G401 (cell line): Measurements from ENCODE around the gene MRRF. TPM values are rescaled to one million over a fixed set of nuclear protein-coding genes. Genes with fewer than 3 reads are reported as not detected.

Source experiments
- DNase-seq: peaks from one replicate; pipeline ENCODE4 v3.0.0-alpha.2; 2015; ENCODE audit warnings: low spot score
- in situ Hi-C: cut with HindIII; loops from 2 replicates; pipeline ENCODE4 v1.10.0; 2016; ENCODE audit warnings: low sequenced_read_pairs, mixed read lengths
- total RNA-seq: library from RNA; depleted of rRNA; stranded (reverse); fragments of >200 nt; shearing (Covaris generic); gene quantifications from 2 replicates; pipeline ENCODE4 v1.2.3, GENCODE V29; 2014; rRNA removed

The MRRF gene, protein sequence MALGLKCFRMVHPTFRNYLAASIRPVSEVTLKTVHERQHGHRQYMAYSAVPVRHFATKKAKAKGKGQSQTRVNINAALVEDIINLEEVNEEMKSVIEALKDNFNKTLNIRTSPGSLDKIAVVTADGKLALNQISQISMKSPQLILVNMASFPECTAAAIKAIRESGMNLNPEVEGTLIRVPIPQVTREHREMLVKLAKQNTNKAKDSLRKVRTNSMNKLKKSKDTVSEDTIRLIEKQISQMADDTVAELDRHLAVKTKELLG
- total RNA-seq = 36.3 and 88.6 TPM in 2 replicates

DNA sequence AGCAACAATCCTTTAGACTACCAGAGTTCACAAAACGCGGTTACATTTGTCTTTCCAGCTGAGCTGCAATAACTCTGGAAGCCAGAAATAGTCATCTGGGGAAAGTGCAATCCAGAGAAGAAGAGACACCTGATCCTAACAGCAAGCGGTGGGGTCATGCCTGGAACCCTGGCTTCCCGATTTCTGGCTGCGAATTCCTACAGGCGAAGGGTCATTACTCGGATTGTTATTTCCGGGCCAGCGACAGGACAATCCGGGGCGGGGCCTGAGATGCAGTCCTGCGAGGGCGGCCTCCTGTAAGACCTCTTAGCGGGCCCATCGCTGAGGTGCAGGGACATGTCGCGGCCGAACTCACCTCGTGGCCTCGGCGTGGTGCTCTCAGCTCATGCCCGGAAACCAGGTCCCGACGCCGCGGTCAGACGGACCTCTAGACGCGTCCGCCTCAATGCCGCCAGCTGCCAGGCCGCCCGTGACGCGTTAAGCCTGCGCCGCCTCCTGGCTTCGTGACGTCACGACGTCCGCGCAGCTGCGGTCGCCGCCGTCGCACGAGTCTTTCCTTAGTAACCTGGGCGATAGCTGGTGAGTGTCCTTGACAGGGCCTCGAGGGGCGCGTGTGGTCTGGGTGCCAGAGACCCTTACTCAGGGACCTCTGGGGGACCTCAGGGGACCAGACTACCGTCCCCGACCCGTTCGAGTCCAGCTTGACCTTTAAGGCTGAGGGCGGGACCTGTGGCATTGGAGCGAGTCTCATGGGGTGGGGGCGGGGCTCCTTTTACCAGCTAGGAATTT is at the start of gene MRRF, which contains the start of gene RBM18:
Gene MRRF, plus strand, starts transcription at position 523 of the 789 bp plus-strand sequence. CDS start 6,010 bp downstream, outside the sequence.
Gene RBM18, minus strand, starts transcription at position 481 of the 789 bp plus-strand sequence. CDS start 3,348 bp downstream, outside the sequence.
- DNase-seq = peak; percentile 90
- in situ Hi-C loops = no loop called here

DNA sequence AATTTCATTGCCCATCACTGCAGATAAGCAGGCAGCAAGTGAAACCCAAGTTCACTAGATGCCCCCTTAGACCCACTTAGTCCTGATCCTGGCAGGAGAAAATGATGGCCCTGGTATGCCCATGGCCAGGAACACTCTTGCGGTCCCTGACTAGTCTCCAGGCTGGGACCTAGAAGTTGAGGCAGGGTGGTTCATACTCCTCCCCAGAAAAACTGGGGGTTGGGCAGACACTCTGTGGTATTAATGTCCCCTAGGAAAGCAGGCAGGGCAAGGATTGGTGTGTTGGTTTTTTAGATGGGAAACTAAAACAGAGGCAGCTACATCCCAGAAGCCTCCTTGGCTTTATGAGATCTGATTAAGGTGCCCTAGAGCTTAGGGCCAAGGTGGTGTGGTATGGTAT is 49.0 kb upstream of the MRRF start:
- in situ Hi-C loops = no loop called here
- no peak for DNase-seq

DNA sequence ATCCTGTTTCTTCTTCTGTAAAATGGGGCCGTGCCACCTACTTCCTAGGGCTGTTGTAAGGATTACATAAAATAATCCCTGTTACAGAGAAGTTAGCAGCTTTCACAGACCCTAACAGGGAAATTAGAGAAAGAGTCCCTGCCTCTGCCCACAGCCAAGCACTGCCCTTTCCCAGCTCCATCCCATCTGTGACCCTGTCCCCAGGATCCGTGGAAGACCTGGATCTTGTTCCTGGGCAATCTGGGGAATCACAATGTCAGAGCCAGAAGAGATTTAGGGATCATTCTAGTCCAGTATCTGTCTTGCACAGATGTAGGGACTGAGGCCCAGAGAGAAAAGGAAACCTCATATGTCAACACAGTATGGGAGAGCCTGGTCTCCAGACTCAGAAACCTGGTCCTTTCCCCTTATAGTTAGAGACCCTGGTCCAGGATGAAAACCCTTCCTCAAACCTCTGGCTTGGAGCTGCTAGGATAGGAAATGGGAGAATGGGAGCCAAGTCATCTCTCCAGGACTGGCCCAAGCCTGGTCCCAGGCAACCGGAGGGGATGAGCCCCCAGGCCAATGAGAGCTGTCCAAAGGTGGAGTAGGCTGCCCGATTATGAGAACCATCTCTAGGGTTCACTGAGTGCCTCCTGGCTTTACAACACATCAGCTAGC is 48.4 kb upstream of the MRRF start:
- DNase-seq = no peak
- in situ Hi-C loops = no loop called here

DNA sequence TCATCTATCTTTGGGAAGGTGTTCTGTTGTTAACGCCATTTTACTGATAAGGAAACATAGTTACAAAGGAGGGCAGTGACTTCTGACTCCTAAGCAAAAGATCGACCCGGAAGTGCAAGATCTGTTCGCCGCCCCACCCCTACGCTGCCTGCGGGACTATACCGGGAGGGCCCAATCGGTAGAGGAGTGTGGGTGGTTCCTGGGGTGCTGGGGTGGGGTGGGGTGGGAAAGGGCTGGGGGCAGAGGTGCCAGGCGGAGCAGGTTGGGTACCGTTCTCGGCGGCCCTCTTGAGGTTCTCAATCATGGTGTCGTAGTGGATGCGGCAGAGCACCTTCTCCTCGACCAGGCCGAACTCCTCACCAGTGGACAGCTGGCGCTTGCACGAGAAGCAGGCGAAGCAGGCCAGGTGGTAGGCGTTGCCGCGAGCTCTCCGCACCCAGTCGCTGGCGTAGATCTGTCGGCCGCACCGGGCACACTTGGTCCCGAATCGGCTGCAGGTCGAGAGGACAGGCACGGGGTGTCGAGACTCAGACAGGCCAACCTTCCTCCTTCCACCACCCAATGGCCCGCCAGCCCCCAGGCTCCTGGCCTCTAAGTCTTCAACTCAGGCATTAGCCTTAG is 47.8 kb upstream of the MRRF start:
- DNase-seq = no peak
- in situ Hi-C loops = no loop called here

DNA sequence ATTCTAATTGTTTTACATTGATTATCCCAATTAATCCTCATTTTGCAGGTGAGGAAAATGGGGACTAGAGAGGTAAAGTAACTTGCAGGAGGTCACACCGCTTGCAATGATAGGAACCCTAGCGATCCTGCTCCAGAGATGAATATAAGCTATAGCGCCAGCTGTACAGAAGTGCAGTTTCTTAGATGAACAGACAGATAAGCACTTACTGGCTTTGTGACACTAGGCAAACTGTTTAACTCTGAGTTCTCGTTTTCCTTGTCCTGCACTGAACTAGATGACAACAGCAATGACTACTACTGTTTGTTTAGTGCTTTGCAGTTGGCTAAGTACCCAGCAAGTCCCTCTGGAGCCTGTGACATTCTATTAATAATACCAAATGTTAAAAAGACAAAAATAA is 47.0 kb upstream of the MRRF start:
- no peak for DNase-seq
- in situ Hi-C loops = no loop called here

DNA sequence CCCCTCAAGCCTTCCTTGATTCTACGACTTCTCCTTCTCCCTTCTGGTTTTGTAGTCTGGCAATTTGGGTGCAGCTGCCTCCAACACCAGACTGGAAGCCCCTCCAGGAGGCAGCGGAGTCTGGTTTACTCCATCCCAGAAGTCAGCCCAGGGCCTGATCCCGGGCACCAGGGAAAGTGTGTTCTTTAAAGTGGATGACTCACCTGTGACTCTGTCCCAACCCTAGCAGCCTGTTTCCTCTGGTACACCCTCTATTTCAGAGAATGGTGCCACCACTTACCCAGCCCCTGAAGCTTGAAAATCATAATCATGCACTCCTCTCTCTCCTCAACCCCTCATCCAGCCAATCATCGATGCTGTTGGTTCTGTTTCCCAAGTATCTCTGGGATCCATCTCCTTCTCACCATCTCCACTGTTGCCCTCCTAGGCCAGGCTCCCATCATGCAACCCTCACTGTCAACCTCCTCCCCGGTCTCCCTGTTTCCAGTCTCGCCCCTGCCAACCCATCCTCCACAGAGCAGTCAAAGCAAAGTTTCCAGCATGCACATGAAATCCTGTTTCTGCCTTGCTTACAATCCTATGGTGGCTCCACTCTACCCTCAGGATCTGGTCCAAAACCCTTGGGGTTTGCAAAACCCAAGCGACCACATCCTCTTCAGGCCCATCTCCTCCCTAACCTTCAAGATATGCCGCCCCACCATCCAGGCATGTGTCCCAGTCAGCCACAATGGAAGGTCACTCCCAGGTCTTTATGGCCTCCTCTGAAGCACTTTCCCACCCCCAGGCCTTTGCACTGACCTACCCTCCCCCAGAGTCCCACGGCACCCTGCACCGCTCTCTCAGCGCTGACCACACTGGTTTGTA is 46.4 kb upstream of the MRRF start:
- DNase-seq = no peak
- in situ Hi-C loops = no loop called here

DNA sequence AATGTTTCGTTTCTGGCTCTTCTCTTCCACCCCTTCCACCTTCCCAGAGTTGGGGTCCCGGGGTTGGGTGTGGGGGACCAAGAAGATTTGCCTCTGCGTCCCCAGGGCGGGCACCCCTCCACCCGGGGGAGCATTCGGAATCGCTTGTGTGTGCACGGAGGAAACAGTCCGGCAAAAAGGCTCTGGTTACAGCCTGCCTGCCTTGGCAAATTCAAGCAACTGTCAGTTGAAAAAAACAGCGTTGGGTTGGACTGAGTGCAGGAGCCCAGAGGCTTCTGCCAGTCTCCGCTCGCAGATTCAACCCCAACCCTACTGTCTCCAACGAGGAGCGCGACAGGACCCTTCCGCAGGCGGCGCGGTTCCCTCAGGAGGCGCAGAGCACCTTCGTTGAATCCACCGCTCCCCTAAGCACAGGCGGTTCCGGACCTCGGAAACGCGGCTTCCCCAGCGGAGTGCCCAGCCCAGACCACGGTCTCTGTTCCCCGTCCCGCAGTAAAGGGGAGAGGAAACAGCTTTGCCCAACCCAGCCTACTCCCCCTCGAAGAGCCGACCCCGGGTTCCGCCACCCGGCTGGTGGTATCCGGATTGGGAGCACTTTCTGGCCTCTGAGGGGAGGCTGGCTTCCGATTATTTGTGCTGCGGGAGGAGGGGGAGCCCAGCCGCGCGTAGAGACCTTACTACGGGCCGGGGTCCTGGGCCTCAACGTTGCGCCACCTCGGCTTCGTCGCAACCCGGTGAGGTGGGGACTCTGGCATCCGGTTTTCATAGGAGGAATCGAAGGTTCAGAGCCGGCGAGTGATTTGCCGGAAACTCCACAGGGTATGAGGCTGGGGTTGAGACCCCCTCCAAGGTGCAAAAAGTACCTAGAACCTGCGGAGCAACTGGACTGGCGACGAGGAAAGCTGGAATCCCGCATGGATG is 45.5 kb upstream of the MRRF start:
- DNase-seq = no peak
- in situ Hi-C loops = no loop called here

DNA sequence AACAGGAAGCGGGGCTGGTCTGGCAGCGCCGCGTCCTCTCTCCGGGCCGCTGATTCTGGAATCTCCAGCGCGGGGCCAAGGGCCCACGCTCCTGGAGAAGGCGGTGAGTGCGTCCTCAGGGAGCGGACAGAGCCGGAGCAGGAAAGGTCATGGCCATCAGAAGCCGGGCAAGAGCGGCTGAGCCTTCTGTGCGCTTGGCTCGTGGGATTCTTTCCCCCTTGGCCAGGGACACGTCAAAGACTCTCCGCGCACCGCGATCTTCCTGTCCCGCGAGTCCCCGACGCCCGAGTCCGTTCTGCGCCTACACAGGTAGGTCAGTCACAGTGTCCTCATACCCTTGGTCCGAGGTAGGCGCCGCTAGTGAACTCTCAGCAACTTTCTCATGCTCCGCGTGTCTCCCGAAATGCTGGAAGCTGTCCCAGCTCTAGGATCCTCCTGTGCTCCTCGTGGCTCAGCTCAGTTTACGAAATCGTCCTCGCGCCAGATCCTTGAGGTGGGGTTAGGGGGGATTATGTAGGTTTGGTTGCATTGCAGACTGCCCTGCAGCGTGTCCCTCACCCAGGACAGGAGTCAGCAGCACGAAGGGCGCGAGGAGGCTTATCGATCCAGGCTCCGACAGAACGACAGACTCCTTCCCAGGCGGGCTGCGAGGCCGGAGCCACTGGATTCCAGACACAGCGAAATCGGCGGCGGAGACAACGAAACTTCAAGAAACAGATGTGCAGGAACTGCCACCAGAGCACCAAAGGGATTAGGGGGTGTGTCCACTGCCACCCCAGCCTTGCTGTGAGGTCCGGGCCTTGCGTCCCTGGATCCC is 44.6 kb upstream of the MRRF start:
- in situ Hi-C loops = no loop called here
- DNase-seq = no peak

DNA sequence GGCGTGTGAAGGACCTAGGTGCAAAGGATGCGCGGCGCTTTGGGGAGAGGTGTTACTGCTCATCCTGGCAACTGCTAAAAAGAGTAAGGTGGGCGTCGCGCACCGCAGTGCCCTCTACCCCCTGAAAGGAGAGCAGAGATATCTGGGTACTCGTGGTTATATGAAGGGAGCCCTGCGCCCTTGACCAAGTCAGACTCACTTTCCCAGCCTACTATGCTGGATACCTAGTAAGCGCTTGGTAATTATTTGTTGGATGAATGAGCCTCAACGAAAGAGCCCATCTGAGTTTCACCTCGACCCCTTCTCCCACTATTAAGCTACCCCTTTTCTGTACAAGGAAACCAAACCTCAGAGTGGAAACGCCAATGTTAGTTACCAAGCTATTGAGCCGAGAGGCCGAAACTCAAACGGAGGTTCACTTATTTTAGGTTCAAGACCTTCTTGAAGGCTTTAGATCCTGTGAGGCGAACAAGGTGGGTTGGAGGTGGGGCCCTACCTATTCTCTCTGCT is 44.0 kb upstream of the MRRF start:
- DNase-seq = no peak
- in situ Hi-C loops = no loop called here

DNA sequence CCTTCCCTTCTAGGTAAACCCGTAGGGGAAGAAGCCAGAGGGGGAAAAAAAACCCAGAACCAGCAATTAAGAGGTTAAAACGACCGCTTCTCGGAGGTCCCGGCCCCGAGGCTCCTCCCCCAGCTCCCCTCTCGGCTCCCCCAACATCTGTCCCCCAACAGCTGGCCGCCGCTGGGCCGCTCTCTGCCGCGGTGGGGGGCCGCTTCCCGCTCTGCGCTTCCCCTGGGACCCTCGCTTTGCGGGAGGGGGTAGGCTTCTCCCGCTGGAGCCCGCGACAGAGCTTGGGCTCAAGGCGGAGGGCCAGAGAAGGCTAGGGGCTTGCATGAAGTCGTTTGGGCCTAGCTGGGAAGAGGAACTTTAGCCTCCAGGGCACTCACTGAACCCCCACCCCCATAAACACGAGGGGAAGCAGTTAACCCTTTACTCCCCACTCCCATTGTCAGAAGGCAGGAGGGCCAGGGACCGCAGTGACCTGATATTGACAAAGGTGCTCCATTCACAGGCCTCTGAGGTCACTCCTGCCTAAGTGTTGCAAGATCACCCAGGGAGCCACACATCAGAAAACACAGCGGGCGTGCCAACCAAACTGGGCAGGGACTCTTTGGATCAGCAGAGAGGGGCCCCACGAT is 43.4 kb upstream of the MRRF start:
- in situ Hi-C loops = no loop called here
- no peak for DNase-seq

DNA sequence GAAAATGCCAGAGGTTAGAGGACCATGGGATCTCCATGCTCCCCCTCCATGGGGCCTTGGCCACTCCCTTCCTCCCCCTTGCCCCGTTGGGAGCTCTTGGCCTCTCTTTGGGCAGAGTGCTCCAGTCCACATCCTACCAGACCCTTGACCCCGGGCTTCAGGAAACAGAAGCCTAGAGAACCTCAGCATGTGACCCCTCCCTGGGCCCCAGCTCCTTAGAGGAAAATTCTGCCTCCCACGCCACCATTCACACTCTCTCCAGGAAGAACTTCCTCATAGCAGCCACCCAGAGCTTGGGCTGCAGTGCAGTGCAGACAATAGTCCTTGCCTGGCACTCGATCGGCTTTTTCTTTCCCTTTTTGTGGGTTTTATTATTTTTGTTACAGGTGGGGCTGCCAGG is 41.9 kb upstream of the MRRF start:
- no peak for DNase-seq
- in situ Hi-C loops = no loop called here

DNA sequence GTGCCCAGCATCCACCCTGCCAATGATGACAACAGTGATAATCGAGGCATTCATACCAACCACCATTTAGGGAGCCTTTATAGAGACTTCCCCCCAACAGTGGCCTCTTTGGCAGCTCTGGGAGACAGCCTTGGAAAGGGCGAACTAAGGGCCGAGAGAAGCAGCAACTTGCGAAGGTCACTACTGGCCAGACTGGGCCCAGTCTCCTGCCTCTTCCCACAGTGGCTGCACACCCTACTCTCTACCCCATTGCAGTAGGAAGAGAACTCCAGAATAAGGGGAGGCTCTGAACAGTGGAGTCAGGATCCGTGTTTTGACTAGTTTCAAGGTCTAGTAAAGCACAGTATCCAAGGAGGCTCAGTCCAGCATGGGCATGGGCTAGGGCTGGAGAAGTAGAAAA is 41.2 kb upstream of the MRRF start:
- in situ Hi-C loops = no loop called here

DNA sequence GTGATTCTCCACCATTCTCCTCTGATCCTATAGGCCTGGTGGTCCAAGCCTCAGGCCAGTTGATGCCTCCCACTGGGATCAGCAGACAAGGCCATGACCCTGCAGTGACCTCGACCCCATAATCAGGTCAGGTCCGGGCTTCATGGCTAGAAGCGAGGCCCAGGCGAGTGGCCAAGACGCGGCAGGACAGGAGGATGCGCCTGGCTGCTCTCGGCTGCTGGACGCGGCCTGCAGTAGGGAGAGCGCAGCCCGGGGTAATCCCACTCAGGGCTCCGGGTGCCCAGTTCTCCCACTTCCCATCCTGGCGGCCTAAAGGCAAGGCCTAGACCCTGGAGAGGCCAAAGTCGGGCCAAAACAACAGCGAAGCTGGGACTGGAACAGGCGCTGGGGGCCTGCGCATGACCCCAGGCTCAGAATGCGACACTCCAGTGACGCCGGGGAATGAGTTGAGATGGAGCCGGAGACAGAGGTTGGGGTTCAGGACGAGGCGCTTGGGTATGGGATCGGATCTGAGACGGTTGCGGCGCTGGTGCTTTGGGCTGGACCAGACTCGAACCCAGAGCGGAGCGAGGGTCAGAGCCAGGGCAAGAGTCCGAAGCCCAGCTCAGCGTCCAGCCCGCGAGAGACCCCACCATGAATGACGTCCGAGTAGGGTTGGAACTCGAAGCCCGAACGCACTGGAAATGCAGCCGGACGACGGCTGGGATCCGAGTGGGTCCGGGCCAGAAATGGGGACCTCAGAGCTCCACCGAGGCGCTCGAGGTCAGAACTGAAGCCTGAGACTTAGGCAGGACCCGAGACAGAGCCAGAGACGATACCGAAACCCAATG is 39.2 kb upstream of the MRRF start:
- in situ Hi-C loops = no loop called here
- no peak for DNase-seq

More for the DNA sequence above, 41.2 kb upstream of the MRRF start:
- DNase-seq = no peak

DNA sequence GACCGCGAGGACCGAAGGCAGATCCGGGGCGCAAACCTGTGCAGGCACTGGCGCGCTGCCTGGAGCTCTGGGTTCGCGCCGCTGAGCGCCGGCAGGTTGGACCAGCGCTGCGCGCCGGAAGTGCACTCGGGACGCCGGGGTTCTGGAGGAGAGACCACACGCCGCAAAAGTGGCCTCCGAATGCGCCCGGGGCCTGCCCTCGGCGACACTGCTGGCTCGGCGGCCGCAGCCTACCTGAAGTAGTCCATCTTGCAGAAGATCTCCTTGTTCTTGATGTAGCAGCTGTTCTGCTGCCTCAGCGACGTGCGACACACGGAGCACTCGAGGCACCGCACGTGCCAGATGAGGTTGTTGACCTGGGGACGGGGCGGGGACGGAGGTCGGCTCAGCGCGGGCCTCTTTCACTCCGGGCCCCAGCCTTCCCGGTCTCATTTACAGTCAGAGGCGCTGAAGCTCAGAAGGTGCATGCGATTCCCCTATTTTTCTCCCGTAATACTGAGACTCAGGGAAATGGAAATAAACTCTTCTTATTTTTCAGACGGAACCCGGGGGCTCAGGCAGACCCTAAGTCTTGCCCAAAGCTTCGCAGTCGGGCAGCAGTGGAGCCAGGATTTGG is 38.4 kb upstream of the MRRF start:
- DNase-seq = no peak

More for the DNA sequence above, 38.4 kb upstream of the MRRF start:
- in situ Hi-C loops = no loop called here
